OCI-LY3 (cell line): ENCODE results near the gene COL27A1.

Experiments
- CTCF ChIP-seq: fragments of 200-600, 300-600 bp; sonication (generic); IDR thresholded peaks from 2 replicates; pipeline ENCODE4 v1.5.1; 2014; ENCODE audit warnings: antibody characterized with exemption, low read length, low read depth
- EZH2phosphoT487 ChIP-seq: fragments of 200-600 bp; shearing (Covaris generic); IDR thresholded peaks from 2 replicates; pipeline ENCODE4 v1.6.1; 2018; ENCODE audit warnings: antibody characterized with exemption, mixed run types, low read depth

GRCh38 chr9:114216976-114217375, 61.6 kb downstream of the COL27A1 start:
- TF ChIP-seq EZH2phosphoT487 (no peak), CTCF (no peak)
